Neural cell (in vitro differentiated cells): ENCODE measurements around the gene APIP.

Experiments
- CTCF ChIP-seq: fragments of 450-650 bp; IDR thresholded peaks from 2 replicates; pipeline ENCODE4 v1.5.1; 2014; ENCODE audit warnings: antibody characterized with exemption, mild to moderate bottlenecking, moderate library complexity; ENCODE audit not compliant: poor library complexity, severe bottlenecking
- EP300 ChIP-seq: fragments of 450-650 bp; conservative IDR thresholded peaks from 2 replicates; pipeline ENCODE4 v1.6.1; 2014; ENCODE audit warnings: antibody characterized with exemption, mild to moderate bottlenecking, moderate library complexity; ENCODE audit not compliant: poor library complexity, severe bottlenecking
- POLR2AphosphoS5 ChIP-seq: IDR thresholded peaks from 2 replicates; pipeline ENCODE4 v1.6.1; 2012
- RAD21 ChIP-seq: fragments of 450-650 bp; conservative IDR thresholded peaks from 2 replicates; pipeline ENCODE4 v1.6.1; 2014; ENCODE audit warnings: antibody characterized with exemption, mild to moderate bottlenecking, moderate library complexity

GRCh38 chr11:34869425-34869824, 46.8 kb downstream of the APIP start:
- TF ChIP-seq CTCF, result no peak
- no peak for TF ChIP-seq POLR2AphosphoS5
- TF ChIP-seq EP300, result no peak
- TF ChIP-seq RAD21, result no peak
